H1 (cell line): ENCODE data around the gene CCDC112. TPM values are rescaled to one million over a fixed set of nuclear protein-coding genes. Genes with fewer than 3 reads are reported as not detected.

Experiments used
- CTCF ChIA-PET: fragments of 300-600 bp; sonication (Branson Sonifier 250); formaldehyde crosslinking; loops from one replicate; lab custom pipeline; 2021; ENCODE audit not compliant: partially characterized antibody; lab: Charles Lee
- POLR2A ChIA-PET: fragments of 300-600 bp; sonication (Branson Sonifier 250); formaldehyde crosslinking; loops from one replicate; lab custom pipeline; 2021; ENCODE audit warnings: inconsistent platforms; ENCODE audit not compliant: partially characterized antibody; lab: Charles Lee
- DNase-seq, 2 experiments: peaks; one replicate each; pipeline versions ENCODE4 v3.0.0 to v3.0.0-alpha.2; 2010 to 2022; ENCODE audit warnings: low spot score in 2 of 2, low read depth in 1 of 2, mixed read lengths in 1 of 2
- FAIRE-seq: peaks from 2 replicates; lab custom pipeline; 2011; peaks lifted over from hg19 to GRCh38; lab: Jason Lieb, UNC
- H2AFZ ChIP-seq: 2 replicates; pipeline ENCODE4 v1.8.1; 2012; ENCODE audit warnings: low read length, inconsistent platforms
- H2AK5ac ChIP-seq: 2 replicates; pipeline ENCODE4 v1.6.1; 2013; ENCODE audit warnings: low read depth, low read length
- H2BK120ac ChIP-seq: replicated peaks from 2 replicates; pipeline ENCODE3; 2013; ENCODE audit warnings: low read depth, low read length, inconsistent platforms
- H2BK12ac ChIP-seq: 2 replicates; pipeline ENCODE4 v1.6.1; 2013; ENCODE audit warnings: low read depth, low read length
- H2BK15ac ChIP-seq: 2 replicates; pipeline ENCODE4 v1.6.1; 2013; ENCODE audit warnings: low read length
- H2BK20ac ChIP-seq: 2 replicates; pipeline ENCODE4 v1.6.1; 2013; ENCODE audit warnings: low read length
- H2BK5ac ChIP-seq: 2 replicates; pipeline ENCODE4 v1.6.1; 2013; ENCODE audit warnings: low read depth, low read length
- H3K14ac ChIP-seq: 2 replicates; pipeline ENCODE4 v1.6.1; 2013; ENCODE audit warnings: inconsistent platforms; ENCODE audit not compliant: insufficient read length
- H3K18ac ChIP-seq: 2 replicates; pipeline ENCODE4 v1.6.1; 2013; ENCODE audit warnings: low read length; ENCODE audit errors: extremely low read depth
- H3K23ac ChIP-seq: 2 replicates; pipeline ENCODE4 v1.6.1; 2013; ENCODE audit warnings: inconsistent platforms; ENCODE audit not compliant: insufficient read length
- H3K23me2 ChIP-seq: 2 replicates; pipeline ENCODE4 v1.6.1; 2013; ENCODE audit warnings: low read depth, low read length
- H3K27ac ChIP-seq: 2 replicates; pipeline ENCODE4 v1.6.1; 2011; ENCODE audit warnings: low read depth, low read length, inconsistent platforms
- H3K27me3 ChIP-seq, 4 experiments: replicated peaks in 1 of 4; 1 replicate in 1 of 4; 2 replicates in 3 of 4; pipeline versions ENCODE4 v1.6.1 to v1.8.1; 2011 to 2013; ENCODE audit warnings: low read length in 3 of 4, mild to moderate bottlenecking in 3 of 4, inconsistent platforms in 2 of 4, mixed read lengths in 2 of 4, moderate library complexity in 1 of 4; ENCODE audit not compliant: control insufficient read depth in 3 of 4, insufficient read depth in 3 of 4; ENCODE audit errors: extremely low read depth in 1 of 4
- H3K36me3 ChIP-seq, 4 experiments: 2 replicates each; pipeline versions ENCODE4 v1.6.1 to v1.8.1; 2011 to 2013; ENCODE audit warnings: mild to moderate bottlenecking in 4 of 4, low read length in 3 of 4, moderate library complexity in 2 of 4, control low read depth in 1 of 4, inconsistent platforms in 1 of 4; ENCODE audit not compliant: insufficient read depth in 4 of 4, control insufficient read depth in 2 of 4
- H3K4ac ChIP-seq: replicated peaks from 2 replicates; pipeline ENCODE3; 2013; ENCODE audit warnings: low read length, low read depth, mixed read lengths, inconsistent platforms; ENCODE audit not compliant: insufficient read length
- H3K4me1 ChIP-seq, 4 experiments: replicated peaks in 1 of 4; 1 replicate in 1 of 4; 2 replicates in 3 of 4; pipeline versions ENCODE4 v1.6.1 to v1.8.1; 2011 to 2013; ENCODE audit warnings: low read length in 3 of 4, inconsistent platforms in 2 of 4, mixed read lengths in 1 of 4; ENCODE audit not compliant: insufficient read depth in 4 of 4, control insufficient read depth in 3 of 4
- H3K4me2 ChIP-seq, 2 experiments: 2 replicates each; pipeline versions ENCODE4 v1.6.1 to v1.8.1; 2011 to 2013; ENCODE audit warnings: low read depth in 2 of 2, low read length in 2 of 2, control low read depth in 1 of 2, inconsistent platforms in 1 of 2, mild to moderate bottlenecking in 1 of 2; ENCODE audit not compliant: insufficient read depth in 1 of 2
- H3K4me3 ChIP-seq, 4 experiments: fragments of 200-600, 300-600 bp in 1 of 4; sonication (generic), shearing (Covaris generic), sonication (Bioruptor Twin) in 1 of 4; 2 replicates each; pipeline versions ENCODE4 v1.5.1 to v1.8.1; 2011 to 2016; ENCODE audit warnings: low read length in 4 of 4, low read depth in 3 of 4, control low read depth in 2 of 4, inconsistent platforms in 2 of 4, mild to moderate bottlenecking in 2 of 4, mixed read lengths in 1 of 4, moderate library complexity in 1 of 4; ENCODE audit not compliant: insufficient read depth in 2 of 4; ENCODE audit errors: extremely low read depth in 1 of 4
- H3K56ac ChIP-seq: replicated peaks from 2 replicates; pipeline ENCODE3; 2013; ENCODE audit warnings: low read depth, mild to moderate bottlenecking, mixed read lengths, low read length, inconsistent platforms; ENCODE audit not compliant: insufficient read length
- H3K79me1 ChIP-seq: 2 replicates; pipeline ENCODE4 v1.6.1; 2013; ENCODE audit warnings: low read depth, low read length, control low read depth
- H3K79me2 ChIP-seq, 2 experiments: 2 replicates each; pipeline versions ENCODE4 v1.6.1 to v1.8.1; 2012 to 2013; ENCODE audit warnings: low read length in 2 of 2, mild to moderate bottlenecking in 2 of 2, inconsistent platforms in 1 of 2; ENCODE audit not compliant: insufficient read depth in 2 of 2, control insufficient read depth in 1 of 2
- H3K9ac ChIP-seq, 4 experiments: replicated peaks in 1 of 4; 1 replicate in 1 of 4; 2 replicates in 3 of 4; pipeline versions ENCODE4 v1.6.1 to v1.8.1; 2011 to 2013; ENCODE audit warnings: low read depth in 3 of 4, low read length in 3 of 4, control low read depth in 2 of 4, mild to moderate bottlenecking in 2 of 4, moderate library complexity in 2 of 4, inconsistent platforms in 1 of 4; ENCODE audit errors: extremely low read depth in 1 of 4
- H3K9me3 ChIP-seq, 2 experiments: 2 replicates each; pipeline versions ENCODE4 v1.6.1 to v1.8.1; 2012 to 2013; ENCODE audit warnings: mild to moderate bottlenecking in 2 of 2, moderate library complexity in 2 of 2, control low read depth in 1 of 2, inconsistent platforms in 1 of 2, low read depth in 1 of 2, low read length in 1 of 2, mixed read lengths in 1 of 2; ENCODE audit not compliant: insufficient read depth in 2 of 2
- H4K20me1 ChIP-seq, 2 experiments: replicated peaks in 1 of 2; 2 replicates each; pipeline versions ENCODE3 to v1.8.1; 2011 to 2013; ENCODE audit warnings: inconsistent platforms in 2 of 2, low read length in 2 of 2, mild to moderate bottlenecking in 1 of 2; ENCODE audit not compliant: insufficient read depth in 2 of 2, control insufficient read depth in 1 of 2
- H4K5ac ChIP-seq: 2 replicates; pipeline ENCODE4 v1.6.1; 2013; ENCODE audit warnings: low read length, low read depth, mixed read lengths, inconsistent platforms; ENCODE audit not compliant: insufficient read length
- H4K8ac ChIP-seq: 2 replicates; pipeline ENCODE4 v1.8.0; 2013; ENCODE audit warnings: mild to moderate bottlenecking, moderate library complexity, low read length, inconsistent platforms; ENCODE audit not compliant: insufficient read depth; ENCODE audit errors: extremely low read depth
- H4K91ac ChIP-seq: replicated peaks from 2 replicates; pipeline ENCODE3; 2013; ENCODE audit warnings: low read length, mixed read lengths, inconsistent platforms; ENCODE audit not compliant: insufficient read length
- BACH1 ChIP-seq: IDR thresholded peaks from 2 replicates; pipeline ENCODE4 v1.6.1; 2012; ENCODE audit warnings: low read length, improper control_type of control experiment
- EGR1 ChIP-seq: IDR thresholded peaks from 2 replicates; pipeline ENCODE4 v1.6.1; 2011; ENCODE audit warnings: low read depth, low read length, borderline replicate concordance
- HDAC6 ChIP-seq: IDR thresholded peaks from one replicate; pipeline ENCODE4 v1.7.1; 2012; ENCODE audit warnings: low read depth, mild to moderate bottlenecking, inconsistent platforms, low read length, moderate library complexity
- JUND ChIP-seq: IDR thresholded peaks from 2 replicates; pipeline ENCODE4 v1.6.1; 2011; ENCODE audit warnings: mild to moderate bottlenecking, improper control_type of control experiment, low read length
- NANOG ChIP-seq: IDR thresholded peaks from 2 replicates; pipeline ENCODE4 v1.6.1; 2011; ENCODE audit warnings: low read length, low read depth, mild to moderate bottlenecking, inconsistent platforms; ENCODE audit not compliant: insufficient read depth, poor library complexity, severe bottlenecking
- NRF1 ChIP-seq: IDR thresholded peaks from 2 replicates; pipeline ENCODE4 v1.6.1; 2011; ENCODE audit warnings: mild to moderate bottlenecking, low read depth, low read length, improper control_type of control experiment
- RFX5 ChIP-seq: IDR thresholded peaks from 2 replicates; pipeline ENCODE4 v1.6.1; 2011; ENCODE audit warnings: low read depth, low read length, improper control_type of control experiment, borderline replicate concordance
- SIRT6 ChIP-seq: IDR thresholded peaks from one replicate; pipeline ENCODE4 v1.7.1; 2012; ENCODE audit warnings: low read length, inconsistent platforms
- SIX5 ChIP-seq: IDR thresholded peaks from 2 replicates; pipeline ENCODE4 v1.6.1; 2011; ENCODE audit warnings: mild to moderate bottlenecking, low read depth, low read length
- SP2 ChIP-seq: IDR thresholded peaks from 2 replicates; pipeline ENCODE4 v1.6.1; 2012; ENCODE audit warnings: mild to moderate bottlenecking, low read length, inconsistent platforms
- SRF ChIP-seq: IDR thresholded peaks from 2 replicates; pipeline ENCODE4 v1.6.1; 2011; ENCODE audit warnings: mild to moderate bottlenecking, low read depth, low read length, moderate library complexity
- TBP ChIP-seq: IDR thresholded peaks from 2 replicates; pipeline ENCODE4 v1.6.1; 2011; ENCODE audit warnings: low read depth, low read length, improper control_type of control experiment
- YY1 ChIP-seq: IDR thresholded peaks from 2 replicates; pipeline ENCODE4 v1.6.1; 2011; ENCODE audit warnings: low read depth, mild to moderate bottlenecking, low read length
- polyA plus RNA-seq, 7 experiments: library from polyadenylated mRNA; depleted of rRNA in 3 of 7; stranded (reverse) in 5 of 7; unstranded in 2 of 7; fragments of >200 nt in 5 of 7; fragments of 200-250 nt in 2 of 7; gene quantifications; 1 replicate in 5 of 7; 2 replicates in 1 of 7; 4 replicates in 1 of 7; pipeline versions ENCODE4 v1.2.1 to v1.2.3, GENCODE V29; 2011 to 2013; ENCODE audit warnings: missing spikeins in 2 of 7, mixed read lengths in 2 of 7
- total RNA-seq: library from RNA; stranded (reverse); fragmentation: NEBNext Ultra II Directional; extraction: Animal tissue kit (Norgen Biotek cat#: 25700); gene quantifications from 2 replicates; pipeline ENCODE4 v1.2.1, GENCODE V29; 2021
- TF ChIP-seq, protein P1 (sequence below): IDR thresholded peaks from 2 replicates; pipeline ENCODE4 v1.6.1; 2012; ENCODE audit warnings: low read length, inconsistent platforms

CCDC112 gene
- total and polyA plus RNA-seq, 2 of the 8 experiments (the other 6 are each of a cell fraction or from before 2014, with no cell fraction given): 3.3 to 15.6 TPM

DNA sequence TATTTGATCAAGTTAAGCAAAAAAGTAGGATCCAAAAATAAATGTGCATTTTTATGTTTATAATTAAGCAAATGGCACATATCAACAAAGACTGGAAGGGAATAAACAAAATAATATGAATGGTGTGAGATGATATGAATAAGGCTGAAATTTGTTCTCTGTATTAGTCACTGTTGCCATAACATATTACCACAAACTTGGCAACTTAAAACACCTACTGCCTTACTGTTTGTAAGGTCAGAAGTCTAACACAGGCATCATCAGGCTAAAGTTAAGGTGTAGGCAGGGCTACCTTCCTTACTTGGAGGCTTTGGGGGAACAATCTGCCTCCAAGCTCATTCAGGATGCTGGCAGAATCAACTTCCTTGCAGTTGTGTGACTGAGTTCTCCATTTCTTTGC lies 53.0 kb downstream of the CCDC112 start:
- H2BK15ac ChIP-seq: no peak overlapping the region
- H3K14ac ChIP-seq: no peak overlapping the region
- H2BK5ac ChIP-seq: no peak overlapping the region
- no peak overlapping the region for H3K18ac ChIP-seq
- H3K27me3 ChIP-seq: peaks cover 0 to 1% (median 0%) of the 10 kb centered on the region in 4 experiments; a peak in 1 of 7 replicates
- H3K79me1 ChIP-seq: no peaks in the 10 kb centered on the region; the same call in 1 of the 2 replicates
- no peak overlapping the region for H3K56ac ChIP-seq
- no peak overlapping the region for H3K23ac ChIP-seq
- H4K5ac ChIP-seq: no peak overlapping the region
- no peak overlapping the region for H2AK5ac ChIP-seq
- H4K20me1 ChIP-seq: peaks cover 0 to 3% of the 10 kb centered on the region in 2 experiments
- no peak overlapping the region for H2AFZ ChIP-seq
- DNase-seq (no peak), FAIRE-seq (no peak)
- no peak overlapping the region for H3K4ac ChIP-seq
- H3K9ac ChIP-seq: no peak overlapping the region
- no peaks in the 10 kb centered on the region for H3K9me3 ChIP-seq
- ChIA-PET POLR2A (no interaction called here), CTCF (interaction anchor here (0.7 kb wide), 1 partner anchor 344 kb away, joined by 3 read pairs; no protein-coding TSS in a partner anchor)
- H3K4me2 ChIP-seq: no peak overlapping the region
- no peaks in the 10 kb centered on the region for H3K23me2 ChIP-seq
- H4K91ac ChIP-seq: no peak overlapping the region
- H3K36me3 ChIP-seq: peaks cover 0 to 12% (median 1%) of the 10 kb centered on the region in 4 experiments; a peak in 2 of 8 replicates
- no peaks in the 10 kb centered on the region for H3K4me1 ChIP-seq
- H3K27ac ChIP-seq: no peak overlapping the region
- no peak overlapping the region for H4K8ac ChIP-seq
- no peak overlapping the region for H2BK20ac ChIP-seq
- H3K4me3 ChIP-seq: no peak overlapping the region
- no peak overlapping the region for H2BK120ac ChIP-seq
- no peaks in the 10 kb centered on the region; a peak in 1 of 4 replicates for H3K79me2 ChIP-seq
- no peak overlapping the region for H2BK12ac ChIP-seq
- TF ChIP-seq SIRT6: no peak
- no peak for TF ChIP-seq SRF
- no peak for TF ChIP-seq NANOG
- no peak for TF ChIP-seq NRF1
- no peak for TF ChIP-seq SIX5
- no peak for TF ChIP-seq TBP
- no peak for TF ChIP-seq JUND
- TF ChIP-seq BACH1: no peak
- TF ChIP-seq, protein P1, sequence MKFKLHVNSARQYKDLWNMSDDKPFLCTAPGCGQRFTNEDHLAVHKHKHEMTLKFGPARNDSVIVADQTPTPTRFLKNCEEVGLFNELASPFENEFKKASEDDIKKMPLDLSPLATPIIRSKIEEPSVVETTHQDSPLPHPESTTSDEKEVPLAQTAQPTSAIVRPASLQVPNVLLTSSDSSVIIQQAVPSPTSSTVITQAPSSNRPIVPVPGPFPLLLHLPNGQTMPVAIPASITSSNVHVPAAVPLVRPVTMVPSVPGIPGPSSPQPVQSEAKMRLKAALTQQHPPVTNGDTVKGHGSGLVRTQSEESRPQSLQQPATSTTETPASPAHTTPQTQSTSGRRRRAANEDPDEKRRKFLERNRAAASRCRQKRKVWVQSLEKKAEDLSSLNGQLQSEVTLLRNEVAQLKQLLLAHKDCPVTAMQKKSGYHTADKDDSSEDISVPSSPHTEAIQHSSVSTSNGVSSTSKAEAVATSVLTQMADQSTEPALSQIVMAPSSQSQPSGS: no peak
- no peak for TF ChIP-seq HDAC6
- no peak for TF ChIP-seq RFX5
- TF ChIP-seq SP2: no peak
- no peak for TF ChIP-seq YY1
- no peak for TF ChIP-seq EGR1
